Nephron progenitor cell (in vitro differentiated cells): Measurements from ENCODE around the gene ACBD4.

Source experiments
- DNase-seq: peaks from one replicate; pipeline ENCODE4 v3.0.0; 2021
- H3K27ac Mint-ChIP-seq: 2 replicates; pipeline ENCODE4 v1.8.0; 2021; ENCODE audit warnings: mild to moderate bottlenecking, moderate library complexity, mixed read lengths
- H3K27me3 Mint-ChIP-seq: 2 replicates; pipeline ENCODE4 v1.8.0; 2021; ENCODE audit warnings: mild to moderate bottlenecking, low read depth, mixed read lengths; ENCODE audit not compliant: poor library complexity
- H3K36me3 Mint-ChIP-seq: 2 replicates; pipeline ENCODE4 v1.8.0; 2021; ENCODE audit warnings: low read depth, mixed read lengths
- H3K4me1 Mint-ChIP-seq: 2 replicates; pipeline ENCODE4 v1.8.0; 2021; ENCODE audit warnings: mixed read lengths
- H3K4me3 Mint-ChIP-seq: 2 replicates; pipeline ENCODE4 v1.8.0; 2021; ENCODE audit warnings: mild to moderate bottlenecking, moderate library complexity, mixed read lengths
- H3K9me3 Mint-ChIP-seq: 2 replicates; pipeline ENCODE4 v1.8.0; 2021; ENCODE audit warnings: mild to moderate bottlenecking, moderate library complexity, mixed read lengths
- TF ChIP-seq, protein P1 (sequence below): fragments of 200-600 bp; sonication (generic); IDR thresholded peaks from 2 replicates; pipeline ENCODE4 v1.5.0; 2021; ENCODE audit warnings: antibody characterized with exemption

Gene ACBD4

DNA sequence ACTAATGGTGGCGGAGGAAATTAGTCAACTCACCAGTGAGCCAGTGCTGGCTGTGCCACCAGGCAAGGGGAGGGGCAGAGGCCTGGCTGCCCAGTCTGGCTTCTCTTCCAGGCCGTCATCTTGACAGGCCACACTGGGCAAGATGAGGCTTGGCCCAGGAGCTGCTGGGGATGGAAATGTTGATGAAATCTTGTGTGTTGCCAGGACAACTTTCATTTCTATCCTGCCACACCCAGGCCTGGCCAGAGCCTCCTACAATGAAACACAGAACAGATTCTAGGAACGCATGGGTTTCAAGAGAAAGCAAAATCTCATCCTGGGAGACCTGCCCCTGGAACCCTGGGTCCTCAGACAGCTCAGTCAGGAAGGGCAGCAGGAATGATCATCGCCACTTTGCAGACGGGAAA is 35.4 kb downstream of the ACBD4 start:
- Mint-ChIP-seq H3K4me1 (peaks cover 56% of the 10 kb centered on the region), H3K9me3 (no peaks in the 10 kb centered on the region), H3K27me3 (no peaks in the 10 kb centered on the region), H3K36me3 (peaks cover 27% of the 10 kb centered on the region), H3K4me3 (no peak overlapping the region), H3K27ac (peak overlapping the region; percentile 89)
- TF ChIP-seq, protein P1, sequence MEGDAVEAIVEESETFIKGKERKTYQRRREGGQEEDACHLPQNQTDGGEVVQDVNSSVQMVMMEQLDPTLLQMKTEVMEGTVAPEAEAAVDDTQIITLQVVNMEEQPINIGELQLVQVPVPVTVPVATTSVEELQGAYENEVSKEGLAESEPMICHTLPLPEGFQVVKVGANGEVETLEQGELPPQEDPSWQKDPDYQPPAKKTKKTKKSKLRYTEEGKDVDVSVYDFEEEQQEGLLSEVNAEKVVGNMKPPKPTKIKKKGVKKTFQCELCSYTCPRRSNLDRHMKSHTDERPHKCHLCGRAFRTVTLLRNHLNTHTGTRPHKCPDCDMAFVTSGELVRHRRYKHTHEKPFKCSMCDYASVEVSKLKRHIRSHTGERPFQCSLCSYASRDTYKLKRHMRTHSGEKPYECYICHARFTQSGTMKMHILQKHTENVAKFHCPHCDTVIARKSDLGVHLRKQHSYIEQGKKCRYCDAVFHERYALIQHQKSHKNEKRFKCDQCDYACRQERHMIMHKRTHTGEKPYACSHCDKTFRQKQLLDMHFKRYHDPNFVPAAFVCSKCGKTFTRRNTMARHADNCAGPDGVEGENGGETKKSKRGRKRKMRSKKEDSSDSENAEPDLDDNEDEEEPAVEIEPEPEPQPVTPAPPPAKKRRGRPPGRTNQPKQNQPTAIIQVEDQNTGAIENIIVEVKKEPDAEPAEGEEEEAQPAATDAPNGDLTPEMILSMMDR, result no peak
- no peak for DNase-seq

DNA sequence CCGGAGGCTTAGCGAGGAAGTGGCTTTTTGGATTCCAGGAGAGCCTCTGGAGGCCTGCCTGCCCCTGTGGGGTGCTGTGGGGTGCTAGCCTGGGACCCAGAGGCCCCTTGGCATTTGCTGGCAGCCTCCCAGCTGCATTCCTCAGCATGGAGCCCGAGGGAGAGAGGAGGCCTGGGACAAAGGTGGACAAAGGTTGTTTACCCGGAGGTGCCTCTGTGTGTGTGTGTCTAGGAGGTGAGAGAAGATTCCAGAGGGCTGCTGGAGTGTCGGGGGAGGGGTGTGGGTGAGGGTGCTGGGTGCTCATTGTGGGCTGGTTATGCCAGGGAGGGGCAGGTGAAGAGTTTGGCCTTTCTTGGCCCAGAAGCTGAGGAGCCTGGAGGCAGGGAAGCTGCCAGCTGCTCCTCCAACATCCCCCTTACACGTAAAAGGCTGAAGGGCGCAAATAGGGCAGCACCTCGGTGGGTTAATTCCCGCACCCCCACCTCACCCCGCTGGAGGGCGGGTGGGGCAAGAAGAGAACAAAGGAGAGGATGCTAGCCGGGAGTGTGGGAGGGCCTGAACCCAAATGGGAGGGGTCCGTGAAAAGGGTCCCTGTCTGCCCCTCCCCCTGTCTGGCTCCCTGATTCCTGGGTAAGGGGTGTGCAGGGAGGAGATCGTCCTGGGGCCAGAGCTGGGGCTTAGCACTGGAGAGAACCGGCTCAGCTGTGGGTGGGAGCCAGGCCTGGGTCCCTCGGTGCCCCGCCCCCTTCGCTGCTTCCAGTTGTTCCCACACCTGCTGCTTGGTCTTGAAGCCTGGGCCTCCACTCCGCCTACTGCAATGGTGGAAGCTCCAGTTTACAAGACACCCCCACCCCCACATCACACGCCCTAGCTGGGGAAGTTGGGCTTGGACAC is 36.1 kb downstream of the ACBD4 start:
- TF ChIP-seq, protein P1, result no peak
- Mint-ChIP-seq H3K27me3 (no peaks in the 10 kb centered on the region), H3K27ac (peak overlapping the region; percentile 89), H3K36me3 (peaks cover 23% of the 10 kb centered on the region), H3K4me3 (no peak overlapping the region), H3K4me1 (peaks cover 63% of the 10 kb centered on the region), H3K9me3 (no peaks in the 10 kb centered on the region)
- peak; percentile 52 for DNase-seq

DNA sequence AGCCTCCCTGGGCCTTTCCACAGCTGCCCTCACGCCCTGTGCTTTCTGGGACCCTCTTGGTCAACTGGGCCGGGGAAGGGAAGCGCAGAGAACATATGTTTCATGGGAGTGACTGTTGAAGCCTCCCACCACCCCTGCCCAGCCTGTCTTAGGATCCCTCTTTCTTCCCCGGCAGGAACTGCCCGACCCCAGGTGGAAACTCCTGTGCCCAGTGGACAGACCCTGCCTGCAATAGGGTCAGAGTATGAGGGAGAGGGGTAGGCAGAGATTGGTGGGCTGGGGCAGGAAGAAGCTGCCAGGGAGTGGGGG is 36.7 kb downstream of the ACBD4 start:
- H3K4me1 Mint-ChIP-seq, result peaks cover 63% of the 10 kb centered on the region
- H3K27ac Mint-ChIP-seq, result peak overlapping the region; percentile 89
- H3K27me3 Mint-ChIP-seq, result no peaks in the 10 kb centered on the region
- peaks cover 22% of the 10 kb centered on the region for H3K36me3 Mint-ChIP-seq
- H3K9me3 Mint-ChIP-seq, result no peaks in the 10 kb centered on the region
- H3K4me3 Mint-ChIP-seq, result no peak overlapping the region
- no peak for DNase-seq
- TF ChIP-seq, protein P1, result no peak

GRCh38 chr17:45172541-45173286 is 37.2 kb downstream of the ACBD4 start:
- H3K27ac Mint-ChIP-seq, result peak overlapping the region; percentile 77
- H3K36me3 Mint-ChIP-seq, result peaks cover 22% of the 10 kb centered on the region
- no peaks in the 10 kb centered on the region for H3K9me3 Mint-ChIP-seq
- H3K4me1 Mint-ChIP-seq, result peaks cover 66% of the 10 kb centered on the region
- DNase-seq, result peak; percentile 16
- H3K4me3 Mint-ChIP-seq, result no peak overlapping the region
- TF ChIP-seq, protein P1, result no peak
- no peaks in the 10 kb centered on the region for H3K27me3 Mint-ChIP-seq

- no peak for DNase-seq
- H3K36me3 Mint-ChIP-seq, result no peaks in the 10 kb centered on the region
Observed at GRCh38 chr17:45175759-45176115, 40.2 kb downstream of the ACBD4 start.

More at GRCh38 chr17:45175759-45176115, 40.2 kb downstream of the ACBD4 start:
- no peaks in the 10 kb centered on the region for H3K27me3 Mint-ChIP-seq
- no peak overlapping the region for H3K27ac Mint-ChIP-seq
- no peaks in the 10 kb centered on the region for H3K9me3 Mint-ChIP-seq
- TF ChIP-seq, protein P1, result no peak
- H3K4me3 Mint-ChIP-seq, result peak overlapping the region; percentile 44
- peaks cover 51% of the 10 kb centered on the region for H3K4me1 Mint-ChIP-seq
